Breast epithelium (tissue), 4 donors: ENCODE measurements around the gene PCDH9. TPM values are rescaled to one million over a fixed set of nuclear protein-coding genes. Genes with fewer than 3 reads are reported as not detected.

Experiments
- DNase-seq, 2 donors: peaks; one replicate each; pipeline ENCODE4 v3.0.0-alpha.2; 2019; ENCODE audit warnings: low spot score in 2 of 2
- H3K27ac ChIP-seq, 2 donors: fragments of 200-600 bp; sonication (generic) in 1 of 2; one replicate each; pipeline ENCODE4 v1.5.1; 2016 to 2019; ENCODE audit warnings: mild to moderate bottlenecking in 1 of 2
- H3K27me3 ChIP-seq, 2 donors: fragments of 200-600 bp; sonication (generic) in 1 of 2; one replicate each; pipeline versions ENCODE4 v1.5.1 to v1.6.0; 2017 to 2019; ENCODE audit warnings: control low read depth in 1 of 2, mild to moderate bottlenecking in 1 of 2
- H3K36me3 ChIP-seq: fragments of 200-600 bp; one replicate; pipeline ENCODE4 v1.5.1; 2019
- H3K4me1 ChIP-seq, 2 donors: fragments of 200-600 bp; sonication (generic); one replicate each; pipeline ENCODE4 v1.5.1; 2016 to 2019; ENCODE audit warnings: control low read depth in 1 of 2
- H3K4me3 ChIP-seq, 3 donors: fragments of 200-600 bp; sonication (generic); 1 replicate in 2 of 3; 2 replicates in 1 of 3; pipeline ENCODE4 v1.5.1; 2016 to 2019; ENCODE audit warnings: mild to moderate bottlenecking in 3 of 3, moderate library complexity in 2 of 3
- H3K9me3 ChIP-seq, 2 donors: fragments of 200-600 bp; sonication (generic) in 1 of 2; one replicate each; pipeline ENCODE4 v1.5.1; 2016 to 2019; ENCODE audit warnings: control low read depth in 1 of 2
- CTCF ChIP-seq, 3 donors: fragments of 450-650 bp; IDR thresholded peaks; one replicate each; pipeline ENCODE4 v1.5.1; 2016 to 2017; ENCODE audit warnings: antibody characterized with exemption in 3 of 3, mild to moderate bottlenecking in 3 of 3, moderate library complexity in 3 of 3
- POLR2A ChIP-seq: fragments of 450-650 bp; IDR thresholded peaks from one replicate; pipeline ENCODE4 v1.6.1; 2016; ENCODE audit warnings: antibody characterized with exemption, mild to moderate bottlenecking, moderate library complexity
- POLR2AphosphoS5 ChIP-seq, 3 donors: sonication (generic); formaldehyde crosslinking; IDR thresholded peaks; one replicate each; pipeline ENCODE4 v1.6.1; 2017; ENCODE audit warnings: antibody characterized with exemption in 3 of 3
- intact Hi-C: fragments of 100-400 bp; cut with DNase I; formaldehyde crosslinking; loops from one replicate; pipeline ENCODE4 v1.15.1; 2023; ENCODE audit warnings: low total_unique reads
- total RNA-seq, 3 donors: library from RNA; depleted of rRNA; stranded (reverse); fragments of >200 nt; gene quantifications; one replicate each; pipeline ENCODE4 v1.1.0, GENCODE V29; 2016

PCDH9 gene
- total RNA-seq, 3 donors from 2014 or later, result 0.98 to 26.7 (median 3.7) TPM

GRCh38 chr13:67150608-67151007, 79.5 kb downstream of the PCDH9 start:
- TF ChIP-seq CTCF (IDR thresholded peaks at IDR 0.05) (no peak), POLR2AphosphoS5 (IDR thresholded peaks at IDR 0.05) (no peak), POLR2A (no peak)
- no peak overlapping the region for H3K4me3 ChIP-seq
- H3K27me3 ChIP-seq, result no peaks in the 10 kb centered on the region
- intact Hi-C loops, result no loop called here
- H3K27ac ChIP-seq, result no peak overlapping the region
- no peak for DNase-seq
- H3K36me3 ChIP-seq, result no peaks in the 10 kb centered on the region
- H3K4me1 ChIP-seq, result no peaks in the 10 kb centered on the region
- H3K9me3 ChIP-seq, result no peaks in the 10 kb centered on the region

- no peak overlapping the region for H3K4me3 ChIP-seq
- intact Hi-C loops, result loop anchor here (10.0 kb wide), 1 partner anchor 793 kb away; no protein-coding TSS in a partner anchor
- H3K9me3 ChIP-seq, result no peaks in the 10 kb centered on the region
- H3K27ac ChIP-seq, result no peak overlapping the region
- H3K4me1 ChIP-seq, result no peaks in the 10 kb centered on the region
- TF ChIP-seq POLR2AphosphoS5 (IDR thresholded peaks at IDR 0.05) (no peak), CTCF (IDR thresholded peaks at IDR 0.05) (no peak), POLR2A (no peak)
- no peak for DNase-seq
- no peaks in the 10 kb centered on the region for H3K27me3 ChIP-seq
- no peaks in the 10 kb centered on the region for H3K36me3 ChIP-seq
Measured at GRCh38 chr13:67148161-67148571, 82.0 kb downstream of the PCDH9 start.

- H3K4me3 ChIP-seq, result no peak overlapping the region
- H3K27me3 ChIP-seq, result no peaks in the 10 kb centered on the region
- intact Hi-C loops, result loop anchor here (10.0 kb wide), 1 partner anchor 793 kb away; no protein-coding TSS in a partner anchor
- TF ChIP-seq CTCF (IDR thresholded peaks at IDR 0.05) (no peak), POLR2A (no peak), POLR2AphosphoS5 (IDR thresholded peaks at IDR 0.05) (no peak)
- DNase-seq, result no peak
- no peaks in the 10 kb centered on the region for H3K9me3 ChIP-seq
- H3K4me1 ChIP-seq, result no peaks in the 10 kb centered on the region
- no peaks in the 10 kb centered on the region for H3K36me3 ChIP-seq
- no peak overlapping the region for H3K27ac ChIP-seq
Measured at GRCh38 chr13:67147342-67148133, 82.6 kb downstream of the PCDH9 start.

GRCh38 chr13:67146523-67147130, 83.5 kb downstream of the PCDH9 start:
- H3K27ac ChIP-seq, result no peak overlapping the region
- H3K36me3 ChIP-seq, result no peaks in the 10 kb centered on the region
- TF ChIP-seq CTCF (IDR thresholded peaks at IDR 0.05), result no peak
- no peak for TF ChIP-seq POLR2A
- no peak for TF ChIP-seq POLR2AphosphoS5 (IDR thresholded peaks at IDR 0.05)
- DNase-seq, result no peak
- intact Hi-C loops, result loop anchor here (10.0 kb wide), 1 partner anchor 792 kb away; no protein-coding TSS in a partner anchor
- no peaks in the 10 kb centered on the region for H3K9me3 ChIP-seq
- H3K4me3 ChIP-seq, result no peak overlapping the region
- no peaks in the 10 kb centered on the region for H3K27me3 ChIP-seq
- H3K4me1 ChIP-seq, result no peaks in the 10 kb centered on the region

- TF ChIP-seq POLR2A, result no peak
- TF ChIP-seq CTCF (IDR thresholded peaks at IDR 0.05), result no peak
- TF ChIP-seq POLR2AphosphoS5 (IDR thresholded peaks at IDR 0.05), result no peak
- Histone ChIP-seq H3K9me3 (no peaks in the 10 kb centered on the region), H3K4me1 (no peaks in the 10 kb centered on the region), H3K27ac (no peak overlapping the region), H3K36me3 (no peaks in the 10 kb centered on the region), H3K27me3 (no peaks in the 10 kb centered on the region), H3K4me3 (no peak overlapping the region)
- DNase-seq, result no peak
- intact Hi-C loops, result loop anchor here (10.0 kb wide), 1 partner anchor 791 kb away; no protein-coding TSS in a partner anchor
Measured at GRCh38 chr13:67145950-67146349, 84.2 kb downstream of the PCDH9 start.
